SU-DHL-6 (cell line): ENCODE results near the gene GGACT.

Experiments
- EZH2phosphoT487 ChIP-seq: fragments of 200-600 bp; sonication (generic), shearing (Covaris generic); conservative IDR thresholded peaks from 2 replicates; pipeline ENCODE4 v1.6.1; 2018; ENCODE audit warnings: mild to moderate bottlenecking, antibody characterized with exemption, low read length, moderate library complexity, mixed read lengths
- TF ChIP-seq, protein P1 (sequence below): fragments of 200-600 bp; sonication (generic); IDR thresholded peaks from one replicate; pipeline ENCODE4 v1.5.1; 2017; ENCODE audit warnings: antibody characterized with exemption, mild to moderate bottlenecking, low read length, moderate library complexity; ENCODE audit not compliant: insufficient read depth, poor library complexity, severe bottlenecking

- TF ChIP-seq, protein P1, sequence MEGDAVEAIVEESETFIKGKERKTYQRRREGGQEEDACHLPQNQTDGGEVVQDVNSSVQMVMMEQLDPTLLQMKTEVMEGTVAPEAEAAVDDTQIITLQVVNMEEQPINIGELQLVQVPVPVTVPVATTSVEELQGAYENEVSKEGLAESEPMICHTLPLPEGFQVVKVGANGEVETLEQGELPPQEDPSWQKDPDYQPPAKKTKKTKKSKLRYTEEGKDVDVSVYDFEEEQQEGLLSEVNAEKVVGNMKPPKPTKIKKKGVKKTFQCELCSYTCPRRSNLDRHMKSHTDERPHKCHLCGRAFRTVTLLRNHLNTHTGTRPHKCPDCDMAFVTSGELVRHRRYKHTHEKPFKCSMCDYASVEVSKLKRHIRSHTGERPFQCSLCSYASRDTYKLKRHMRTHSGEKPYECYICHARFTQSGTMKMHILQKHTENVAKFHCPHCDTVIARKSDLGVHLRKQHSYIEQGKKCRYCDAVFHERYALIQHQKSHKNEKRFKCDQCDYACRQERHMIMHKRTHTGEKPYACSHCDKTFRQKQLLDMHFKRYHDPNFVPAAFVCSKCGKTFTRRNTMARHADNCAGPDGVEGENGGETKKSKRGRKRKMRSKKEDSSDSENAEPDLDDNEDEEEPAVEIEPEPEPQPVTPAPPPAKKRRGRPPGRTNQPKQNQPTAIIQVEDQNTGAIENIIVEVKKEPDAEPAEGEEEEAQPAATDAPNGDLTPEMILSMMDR = no peak
- TF ChIP-seq EZH2phosphoT487 = no peak
Measured at GRCh38 chr13:100625447-100625846, 36.9 kb upstream of the GGACT start.
